RPMI8226 (cell line): ENCODE results near the gene LRRK1.

Experiments used
- DNase-seq: peaks from one replicate; pipeline ENCODE4 v3.0.0-alpha.2; 2015

Gene LRRK1

GRCh38 chr15:100918034-100918689 lies 995 bp upstream of the LRRK1 start:
- peak; percentile 95 for DNase-seq

- DNase-seq: peak; percentile 39
Observed at GRCh38 chr15:100919481-100920405, 586 bp downstream of the LRRK1 start.

- peak; percentile 59 for DNase-seq
Observed at GRCh38 chr15:100920516-100921135, 1.5 kb downstream of the LRRK1 start.

- peak; percentile 80 for DNase-seq
Observed at GRCh38 chr15:100922192-100923040, 3.3 kb downstream of the LRRK1 start.

- peak; percentile 66 for DNase-seq
Observed at GRCh38 chr15:100923076-100923475, 3.9 kb downstream of the LRRK1 start.

- DNase-seq: no peak
Observed at GRCh38 chr15:100923902-100924301, 4.7 kb downstream of the LRRK1 start.

GRCh38 chr15:100924436-100924835 lies 5.3 kb downstream of the LRRK1 start:
- DNase-seq: no peak

- no peak for DNase-seq
Observed at GRCh38 chr15:100925480-100925879, 6.3 kb downstream of the LRRK1 start.

- DNase-seq: no peak
Observed at GRCh38 chr15:100926258-100926657, 7.1 kb downstream of the LRRK1 start.

GRCh38 chr15:100926971-100927756 lies 8.0 kb downstream of the LRRK1 start:
- DNase-seq: no peak

GRCh38 chr15:100928632-100929280 lies 9.6 kb downstream of the LRRK1 start:
- DNase-seq: no peak

GRCh38 chr15:100929641-100930042 lies 10.5 kb downstream of the LRRK1 start:
- DNase-seq: peak; percentile 87

- DNase-seq: peak; percentile 66
Observed at GRCh38 chr15:100930306-100930848, 11.2 kb downstream of the LRRK1 start.

- peak; percentile 98 for DNase-seq
Observed at GRCh38 chr15:100931143-100931890, 12.2 kb downstream of the LRRK1 start.

GRCh38 chr15:100932676-100933348 lies 13.7 kb downstream of the LRRK1 start:
- peak; percentile 47 for DNase-seq

- DNase-seq: no peak
Observed at GRCh38 chr15:100934166-100934565, 15.0 kb downstream of the LRRK1 start.

- peak; percentile 55 for DNase-seq
Observed at GRCh38 chr15:100934726-100935125, 15.6 kb downstream of the LRRK1 start.

- DNase-seq: no peak
Observed at GRCh38 chr15:100937171-100937570, 18.0 kb downstream of the LRRK1 start.

- DNase-seq: no peak
Observed at GRCh38 chr15:100939791-100940190, 20.6 kb downstream of the LRRK1 start.
